GM21423 (cell line): ENCODE data around the gene CLSTN1.

Experiments
- ATAC-seq: cut with Tn5 transposase; IDR thresholded peaks from one replicate; pipeline ENCODE4 v1.9.1; 2021; ENCODE audit warnings: mild to moderate bottlenecking, moderate library complexity; ENCODE audit not compliant: unreplicated experiment

The CLSTN1 gene

GRCh38 chr1:9823943-9824701 is at the start of gene CLSTN1:
Gene CLSTN1 (minus strand): TSS chr1:9823965. CDS start chr1:9823733, 232 bp downstream.
- peak; percentile 53 for ATAC-seq

- ATAC-seq, result no peak
Measured at GRCh38 chr1:9873385-9873784, 49.6 kb upstream of the CLSTN1 start.

- no peak for ATAC-seq
Measured at GRCh38 chr1:9872430-9873165, 48.8 kb upstream of the CLSTN1 start.

GRCh38 chr1:9871707-9872425 is 48.1 kb upstream of the CLSTN1 start:
- ATAC-seq, result no peak

- no peak for ATAC-seq
Measured at GRCh38 chr1:9871021-9871420, 47.3 kb upstream of the CLSTN1 start.

GRCh38 chr1:9870572-9870971 is 46.8 kb upstream of the CLSTN1 start:
- no peak for ATAC-seq

- ATAC-seq, result no peak
Measured at GRCh38 chr1:9869831-9870251, 46.1 kb upstream of the CLSTN1 start.

- no peak for ATAC-seq
Measured at GRCh38 chr1:9868244-9868590, 44.5 kb upstream of the CLSTN1 start.

GRCh38 chr1:9867408-9868243 is 43.9 kb upstream of the CLSTN1 start:
- peak; percentile 81 for ATAC-seq

- no peak for ATAC-seq
Measured at GRCh38 chr1:9866836-9867235, 43.1 kb upstream of the CLSTN1 start.

- ATAC-seq, result no peak
Measured at GRCh38 chr1:9865724-9866123, 42.0 kb upstream of the CLSTN1 start.

GRCh38 chr1:9863371-9863770 is 39.6 kb upstream of the CLSTN1 start:
- ATAC-seq, result no peak

- ATAC-seq, result no peak
Measured at GRCh38 chr1:9861360-9861759, 37.6 kb upstream of the CLSTN1 start.

- no peak for ATAC-seq
Measured at GRCh38 chr1:9860887-9861286, 37.1 kb upstream of the CLSTN1 start.

- ATAC-seq, result no peak
Measured at GRCh38 chr1:9859281-9860014, 35.7 kb upstream of the CLSTN1 start.

- no peak for ATAC-seq
Measured at GRCh38 chr1:9858293-9859035, 34.7 kb upstream of the CLSTN1 start.

GRCh38 chr1:9855186-9855585 is 31.4 kb upstream of the CLSTN1 start:
- no peak for ATAC-seq

- ATAC-seq, result no peak
Measured at GRCh38 chr1:9853249-9853595, 29.5 kb upstream of the CLSTN1 start.

GRCh38 chr1:9852410-9853248 is 28.9 kb upstream of the CLSTN1 start:
- ATAC-seq, result no peak
